IPS-15b (cell line): ENCODE measurements around the gene FAM32A.
"Not testable (repeated sequence)": the region's sequence is repeated elsewhere in the genome, so short reads cannot be mapped to it uniquely, and the experiment has no call there.

ENCODE experiments used
- H3K27me3 ChIP-seq: one replicate; pipeline ENCODE4 v1.6.1; 2013; ENCODE audit warnings: low read length; ENCODE audit not compliant: control insufficient read depth, insufficient read depth
- H3K36me3 ChIP-seq: one replicate; pipeline ENCODE4 v1.6.1; 2013; ENCODE audit warnings: low read length; ENCODE audit not compliant: control insufficient read depth, insufficient read depth
- H3K4me1 ChIP-seq: one replicate; pipeline ENCODE4 v1.6.1; 2013; ENCODE audit warnings: mild to moderate bottlenecking, low read length; ENCODE audit not compliant: control insufficient read depth, insufficient read depth
- H3K4me3 ChIP-seq: one replicate; pipeline ENCODE4 v1.5.1; 2013; ENCODE audit warnings: low read depth, low read length
- H3K9ac ChIP-seq: one replicate; pipeline ENCODE4 v1.6.1; 2013; ENCODE audit warnings: low read depth, mild to moderate bottlenecking, low read length
- H3K9me3 ChIP-seq: one replicate; pipeline ENCODE4 v1.6.1; 2013; ENCODE audit warnings: mild to moderate bottlenecking, low read length; ENCODE audit not compliant: control insufficient read depth, insufficient read depth

Gene FAM32A

DNA sequence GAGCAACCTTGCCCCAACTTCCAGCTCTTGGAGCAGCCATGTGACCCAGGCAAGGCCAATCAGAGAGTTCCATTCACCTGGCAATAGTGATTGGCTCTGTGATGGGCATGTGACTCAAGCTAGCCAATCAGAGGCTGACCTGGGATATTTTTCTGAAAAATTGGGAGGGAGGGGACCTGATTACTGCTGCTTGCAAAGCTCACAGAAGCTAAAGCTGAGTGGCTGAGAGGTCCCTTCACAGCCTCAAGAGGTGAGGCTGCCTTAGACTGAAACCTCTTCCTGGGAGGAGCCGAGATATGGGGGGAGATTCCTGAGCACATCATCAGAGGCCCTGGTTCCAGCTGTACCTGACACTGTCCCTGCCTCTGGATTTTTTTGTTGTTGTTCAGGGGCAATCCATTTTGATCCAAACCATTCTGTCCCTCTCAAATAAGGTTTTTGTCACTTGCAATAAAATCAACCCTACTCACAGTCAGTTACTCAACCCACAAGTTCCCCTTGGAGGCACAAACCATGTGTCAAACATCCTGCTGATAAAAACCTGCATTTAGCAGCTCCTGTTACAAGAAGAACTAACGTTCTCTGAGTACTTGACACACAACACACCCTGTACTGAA, 16.6 kb upstream of the FAM32A start:
- Histone ChIP-seq H3K4me1 (no peaks in the 10 kb centered on the region), H3K9me3 (no peaks in the 10 kb centered on the region), H3K27me3 (no peaks in the 10 kb centered on the region), H3K9ac (no peak overlapping the region), H3K36me3 (no peaks in the 10 kb centered on the region), H3K4me3 (no peak overlapping the region)

DNA sequence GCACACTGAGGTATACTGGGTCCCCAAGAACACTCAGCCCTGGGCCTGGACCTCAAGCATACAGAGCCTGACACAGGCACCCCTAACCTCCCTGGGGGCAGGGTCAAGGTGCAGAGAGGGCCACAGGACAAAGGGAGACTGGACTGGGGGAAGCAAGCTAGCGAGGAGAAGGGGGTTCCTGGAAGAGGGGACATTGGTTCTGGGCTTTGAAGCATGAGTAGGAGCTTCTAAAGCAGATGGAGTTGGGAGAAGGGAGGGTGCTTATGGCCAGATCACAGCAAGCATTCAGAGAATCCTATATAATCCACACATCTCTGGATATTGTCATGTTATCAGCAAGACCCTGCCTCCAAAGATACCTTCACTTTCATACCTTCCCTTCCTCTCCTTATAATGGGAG, 15.1 kb upstream of the FAM32A start:
- H3K9ac ChIP-seq, result no peak overlapping the region
- H3K4me1 ChIP-seq, result no peaks in the 10 kb centered on the region
- no peaks in the 10 kb centered on the region for H3K27me3 ChIP-seq
- no peak overlapping the region for H3K4me3 ChIP-seq
- no peaks in the 10 kb centered on the region for H3K36me3 ChIP-seq
- H3K9me3 ChIP-seq, result no peaks in the 10 kb centered on the region

DNA sequence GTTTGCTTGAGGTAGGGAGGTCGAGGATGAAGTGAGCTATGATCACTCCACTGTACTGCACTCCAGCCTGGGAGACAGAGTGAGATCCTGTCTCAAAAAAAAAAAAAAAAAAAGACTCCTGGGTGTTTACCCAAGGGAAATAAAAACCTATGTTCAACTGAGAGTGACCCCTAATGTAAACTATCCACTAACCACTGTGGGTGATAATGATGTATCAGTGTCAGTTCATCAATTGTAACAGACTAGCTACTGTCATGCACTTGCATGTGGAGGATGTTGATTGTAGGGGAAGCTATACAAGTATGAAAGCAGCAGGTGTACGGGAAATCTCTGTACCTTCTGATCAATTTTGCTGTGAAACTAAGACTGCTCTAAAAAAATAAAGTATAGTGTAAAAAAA, 9.3 kb upstream of the FAM32A start:
- Histone ChIP-seq H3K27me3 (no peaks in the 10 kb centered on the region), H3K9ac (no peak overlapping the region), H3K36me3 (no peaks in the 10 kb centered on the region), H3K4me1 (no peaks in the 10 kb centered on the region), H3K4me3 (no peak overlapping the region), H3K9me3 (no peaks in the 10 kb centered on the region)

GRCh38 chr19:16178866-16179265, 6.3 kb upstream of the FAM32A start:
- not testable (repeated sequence) for H3K9me3 ChIP-seq, H3K4me1 ChIP-seq, H3K9ac ChIP-seq, H3K27me3 ChIP-seq, H3K4me3 ChIP-seq, H3K36me3 ChIP-seq

GRCh38 chr19:16180611-16181010, 4.6 kb upstream of the FAM32A start:
- H3K4me3 ChIP-seq, result no peak overlapping the region
- no peaks in the 10 kb centered on the region for H3K36me3 ChIP-seq
- H3K27me3 ChIP-seq, result no peaks in the 10 kb centered on the region
- no peaks in the 10 kb centered on the region for H3K4me1 ChIP-seq
- H3K9me3 ChIP-seq, result no peaks in the 10 kb centered on the region
- no peak overlapping the region for H3K9ac ChIP-seq

DNA sequence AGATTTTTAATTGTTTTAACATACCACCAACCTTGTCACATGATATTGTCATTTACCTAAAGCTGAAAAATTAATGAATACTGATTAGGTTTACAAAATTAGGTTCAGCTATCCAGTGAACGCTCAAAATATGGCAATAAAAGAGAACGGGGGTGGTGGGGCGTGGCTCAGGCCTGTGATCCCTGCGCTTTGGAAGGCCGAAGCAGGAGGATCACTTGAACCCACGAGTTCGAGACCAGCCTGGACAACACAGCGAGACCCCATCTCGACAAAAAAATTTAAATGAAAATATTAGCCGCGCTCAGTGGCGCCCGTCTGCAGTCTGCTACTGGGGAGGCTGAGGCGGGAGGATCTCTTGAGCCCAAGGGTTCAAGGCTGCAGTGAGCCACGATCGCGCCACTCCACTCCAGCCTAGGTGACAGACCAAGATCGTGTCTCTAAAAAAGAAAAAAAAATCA, 516 bp upstream of the FAM32A start:
- no peaks in the 10 kb centered on the region for H3K27me3 ChIP-seq
- H3K4me3 ChIP-seq, result peak overlapping the region; percentile 96
- H3K4me1 ChIP-seq, result peaks cover 3% of the 10 kb centered on the region
- H3K36me3 ChIP-seq, result peaks cover 11% of the 10 kb centered on the region
- no peaks in the 10 kb centered on the region for H3K9me3 ChIP-seq
- H3K9ac ChIP-seq, result no peak overlapping the region

DNA sequence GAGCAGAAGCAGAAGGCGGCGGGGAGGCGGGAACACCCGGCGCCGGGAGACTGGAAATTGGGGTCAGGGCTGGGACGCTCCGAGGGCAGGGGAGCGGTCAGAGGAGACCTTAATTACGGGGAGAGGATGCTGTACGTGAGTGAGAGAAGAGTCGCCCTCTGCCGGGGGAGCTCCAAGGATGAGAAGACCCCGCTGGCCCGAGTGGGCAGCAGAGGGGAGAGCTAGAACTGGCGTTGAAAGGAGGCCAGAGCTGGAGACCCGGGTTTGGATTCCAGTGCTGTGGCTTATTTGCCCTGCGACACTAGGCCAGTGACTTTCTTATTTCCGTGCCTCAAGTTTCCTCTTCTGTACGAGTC, 536 bp downstream of the FAM32A start:
- Histone ChIP-seq H3K4me1 (peaks cover 3% of the 10 kb centered on the region), H3K9ac (peak overlapping the region; percentile 96), H3K9me3 (no peaks in the 10 kb centered on the region), H3K27me3 (no peaks in the 10 kb centered on the region), H3K4me3 (peak overlapping the region; percentile 96), H3K36me3 (peaks cover 19% of the 10 kb centered on the region)

- H3K36me3 ChIP-seq, result peaks cover 29% of the 10 kb centered on the region
- H3K27me3 ChIP-seq, result no peaks in the 10 kb centered on the region
Measured at GRCh38 chr19:16188521-16188920, 3.3 kb downstream of the FAM32A start.

GRCh38 chr19:16190198-16190597, 5.0 kb downstream of the FAM32A start:
- Histone ChIP-seq H3K4me1 (peaks cover 5% of the 10 kb centered on the region), H3K36me3 (peaks cover 29% of the 10 kb centered on the region), H3K4me3 (no peak overlapping the region), H3K27me3 (no peaks in the 10 kb centered on the region), H3K9me3 (no peaks in the 10 kb centered on the region), H3K9ac (no peak overlapping the region)

More at GRCh38 chr19:16188521-16188920, 3.3 kb downstream of the FAM32A start:
- H3K4me1 ChIP-seq, result peaks cover 5% of the 10 kb centered on the region
- peak overlapping the region; percentile 12 for H3K9ac ChIP-seq
- no peak overlapping the region for H3K4me3 ChIP-seq
- H3K9me3 ChIP-seq, result no peaks in the 10 kb centered on the region

- H3K4me3 ChIP-seq, result no peak overlapping the region
- no peaks in the 10 kb centered on the region for H3K27me3 ChIP-seq
- no peaks in the 10 kb centered on the region for H3K9me3 ChIP-seq
- H3K4me1 ChIP-seq, result peaks cover 5% of the 10 kb centered on the region
- no peak overlapping the region for H3K9ac ChIP-seq
- H3K36me3 ChIP-seq, result peaks cover 29% of the 10 kb centered on the region
Measured at GRCh38 chr19:16190736-16191135, 5.5 kb downstream of the FAM32A start.

DNA sequence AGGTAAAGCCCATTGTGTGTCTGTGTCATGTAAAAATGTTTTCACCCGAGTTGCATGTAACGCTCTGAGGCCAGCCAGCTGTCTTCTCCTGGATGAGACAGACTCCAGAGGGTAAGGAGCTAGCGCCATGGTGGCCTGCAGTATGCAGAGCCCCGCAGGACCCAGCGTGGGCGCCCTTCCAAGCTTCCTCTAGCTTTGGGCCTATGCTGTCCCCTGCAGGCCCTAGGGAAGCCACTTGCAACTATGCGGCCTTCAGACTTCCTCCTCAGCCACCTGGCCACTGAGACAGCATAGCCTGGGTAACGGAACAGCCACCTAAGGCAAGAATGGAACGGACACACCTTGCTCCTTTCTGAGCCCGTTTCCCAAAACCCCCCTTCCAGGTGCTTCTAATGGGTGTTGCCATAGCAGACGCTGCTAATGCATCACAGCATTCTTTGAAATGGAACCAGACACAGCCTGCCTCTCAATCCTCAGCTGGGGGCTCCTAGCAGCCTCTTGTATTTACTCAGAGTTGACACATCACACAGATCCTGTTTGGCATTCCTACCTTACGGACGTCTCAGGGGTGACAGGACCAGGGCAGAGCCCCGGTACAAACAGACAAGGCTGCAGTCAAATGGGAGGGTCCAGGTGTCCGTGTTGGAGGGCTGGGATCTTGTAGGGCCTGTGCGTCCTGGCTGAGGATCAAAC, 6.2 kb downstream of the FAM32A start:
- H3K9ac ChIP-seq, result no peak overlapping the region
- H3K27me3 ChIP-seq, result no peaks in the 10 kb centered on the region
- peaks cover 2% of the 10 kb centered on the region for H3K4me1 ChIP-seq
- H3K36me3 ChIP-seq, result peaks cover 29% of the 10 kb centered on the region
- H3K9me3 ChIP-seq, result no peaks in the 10 kb centered on the region
- H3K4me3 ChIP-seq, result no peak overlapping the region

- Histone ChIP-seq H3K4me3 (no peak overlapping the region), H3K36me3 (peaks cover 25% of the 10 kb centered on the region), H3K4me1 (peaks cover 7% of the 10 kb centered on the region), H3K9me3 (no peaks in the 10 kb centered on the region), H3K27me3 (no peaks in the 10 kb centered on the region), H3K9ac (no peak overlapping the region)
Measured at GRCh38 chr19:16193466-16193865, 8.3 kb downstream of the FAM32A start.
